GM23338 (cell line): ENCODE measurements around the gene UBE3C.

Source experiments
- CTCF ChIP-seq, 2 experiments: fragments of 200-600 bp in 1 of 2; sonication (generic) in 1 of 2; conservative IDR thresholded peaks; 2 replicates each; pipeline versions ENCODE4 v1.5.1 to v1.6.1; 2016 to 2017; ENCODE audit warnings: antibody characterized with exemption in 2 of 2, low read depth in 2 of 2, mild to moderate bottlenecking in 2 of 2, moderate library complexity in 1 of 2
- POLR2AphosphoS5 ChIP-seq: IDR thresholded peaks from 2 replicates; pipeline ENCODE4 v1.6.1; 2016; ENCODE audit warnings: antibody characterized with exemption, low read depth
- REST ChIP-seq: IDR thresholded peaks from one replicate; pipeline ENCODE4 v1.6.1; 2018; ENCODE audit warnings: antibody characterized with exemption; ENCODE audit not compliant: unreplicated experiment

GRCh38 chr7:157299317-157299612 lies 160.5 kb downstream of the UBE3C start:
- TF ChIP-seq POLR2AphosphoS5 (no peak), CTCF (conservative IDR thresholded peaks at IDR 0.05; ENCODE audit: low read depth in 2 of 2) (no peak), REST (no peak)
